SW480 (cell line): ENCODE measurements around the gene COMMD6.

Experiments
- DNase-seq: peaks from one replicate; pipeline ENCODE4 v3.0.0-alpha.2; 2016; ENCODE audit warnings: low spot score

Gene COMMD6

DNA sequence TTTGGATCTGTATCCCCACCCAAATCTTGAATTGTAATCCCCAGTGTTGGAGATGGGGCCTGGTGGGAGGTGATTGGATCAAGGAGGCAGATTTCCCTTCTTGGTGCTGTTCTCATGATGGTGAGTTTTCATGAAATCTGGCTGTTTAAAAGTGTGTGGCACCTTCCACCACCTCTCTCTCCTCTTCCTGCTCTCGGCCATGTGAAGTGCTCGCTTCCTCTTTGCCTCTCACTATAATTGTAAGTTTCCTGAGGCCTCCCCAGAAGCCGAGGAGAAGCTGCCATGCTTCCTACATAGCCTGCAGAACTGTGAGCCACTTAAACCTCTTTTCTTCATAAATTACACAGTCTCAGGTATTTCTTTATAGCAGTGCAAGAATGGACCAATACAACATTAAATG lies 15.7 kb downstream of the COMMD6 start:
- no peak for DNase-seq

DNA sequence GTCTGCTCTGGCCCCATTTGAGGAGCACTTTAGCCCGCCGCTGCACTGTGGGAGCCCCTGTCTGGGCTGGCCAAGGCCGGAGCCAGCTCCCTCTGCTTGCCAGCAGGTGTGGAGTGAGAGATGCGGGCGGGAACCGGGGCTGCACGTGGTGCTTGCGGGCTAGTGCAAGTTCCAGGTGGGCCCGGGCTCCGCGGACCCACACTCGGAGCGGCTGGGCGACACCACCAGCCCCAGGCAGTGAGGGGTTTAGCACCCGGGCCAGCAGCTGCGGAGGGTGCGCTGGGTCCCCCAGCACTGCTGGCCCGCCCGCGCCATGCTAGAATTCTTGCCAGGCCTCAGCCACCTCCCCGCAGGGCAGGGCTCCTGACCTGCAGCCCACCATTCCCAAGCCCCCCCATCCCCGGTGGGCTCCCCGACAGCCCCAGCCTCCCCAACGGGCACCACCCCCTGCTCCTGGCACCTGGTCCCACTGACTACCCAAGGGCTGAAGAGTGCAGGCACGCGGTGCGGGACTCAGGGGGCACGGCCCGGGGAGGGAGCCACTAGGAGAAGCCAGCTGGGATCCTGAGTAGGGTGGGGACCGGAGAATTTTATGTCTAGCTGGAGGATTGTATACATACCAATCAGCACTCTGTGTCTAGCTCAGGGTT lies 19.1 kb downstream of the COMMD6 start:
- DNase-seq: no peak

DNA sequence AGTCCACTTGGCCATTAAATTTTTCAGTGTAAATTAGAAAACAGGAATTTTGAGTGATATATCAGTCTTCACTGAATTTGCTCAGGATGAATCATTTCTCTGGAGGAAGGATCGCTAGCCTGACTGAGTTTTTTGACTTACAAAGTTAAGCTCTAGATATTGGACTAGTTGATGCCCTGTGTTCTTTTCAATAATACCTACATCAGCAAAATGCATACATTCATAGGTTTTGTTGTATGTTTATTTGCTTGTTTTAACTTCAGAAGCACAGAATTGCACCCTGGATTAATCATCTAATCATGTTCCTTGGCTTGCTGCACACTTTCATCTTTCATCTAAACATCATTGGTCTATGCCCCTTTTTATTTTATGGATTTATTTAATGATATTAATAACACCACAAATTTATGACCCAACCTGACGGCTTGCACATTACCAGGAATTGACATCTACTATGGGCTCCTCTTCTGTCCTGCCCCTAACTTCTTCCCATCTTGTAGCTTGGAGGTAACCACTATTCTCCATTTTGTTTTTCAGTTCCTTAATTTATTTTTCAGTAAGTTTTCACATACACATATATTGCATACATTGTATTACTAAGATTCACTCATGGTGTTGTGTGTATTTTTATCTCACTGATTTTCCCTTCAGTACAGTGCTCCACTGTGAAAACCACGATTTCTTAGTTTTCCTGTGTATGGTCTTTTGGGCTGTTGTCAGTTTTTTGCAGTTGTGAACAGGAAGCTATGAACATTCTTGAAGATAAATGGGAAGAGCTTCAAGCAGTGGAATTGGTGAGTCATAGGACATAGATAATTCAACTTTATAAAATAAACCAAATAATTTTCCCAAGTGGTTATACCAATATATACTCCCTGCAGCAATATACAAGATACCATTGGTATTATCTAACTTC lies 23.3 kb downstream of the COMMD6 start:
- DNase-seq: no peak

DNA sequence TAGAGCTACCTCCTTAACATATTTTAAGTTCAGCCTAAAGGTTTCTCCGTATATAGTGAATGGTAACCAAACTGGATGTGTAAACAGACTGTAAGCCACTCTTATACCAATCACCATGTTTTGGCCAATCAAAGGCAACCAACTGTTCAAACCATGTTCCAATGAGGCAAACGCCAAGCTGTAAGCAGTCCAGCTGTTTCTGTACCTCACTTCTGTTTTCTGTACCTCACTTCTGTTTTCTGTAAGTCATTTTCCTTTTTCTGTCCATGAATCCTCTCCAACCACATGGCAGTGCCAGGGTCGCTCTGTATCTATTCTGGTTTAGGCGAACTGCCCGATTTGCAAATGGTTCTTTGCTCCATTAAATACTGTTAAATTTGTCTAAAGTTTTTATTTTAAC lies 24.4 kb downstream of the COMMD6 start:
- no peak for DNase-seq

DNA sequence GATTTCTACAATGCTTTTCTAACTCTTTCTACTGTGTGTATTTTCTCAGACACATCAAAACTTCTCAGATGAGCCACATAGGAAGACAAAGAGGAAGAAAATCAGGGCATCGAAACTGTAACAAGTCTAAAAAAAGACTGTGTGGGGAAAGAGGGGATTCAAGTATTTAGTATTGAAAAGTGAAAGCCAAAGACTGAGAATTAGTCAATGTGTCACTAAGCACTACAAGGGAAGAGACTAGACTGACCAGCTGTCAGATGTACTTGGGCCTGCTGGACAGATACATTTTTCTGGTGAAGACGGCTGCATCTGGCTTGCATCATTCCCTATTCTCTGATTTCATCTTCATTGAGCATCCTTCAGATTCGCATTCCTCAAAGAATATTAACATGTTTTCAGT lies 25.4 kb downstream of the COMMD6 start:
- no peak for DNase-seq

DNA sequence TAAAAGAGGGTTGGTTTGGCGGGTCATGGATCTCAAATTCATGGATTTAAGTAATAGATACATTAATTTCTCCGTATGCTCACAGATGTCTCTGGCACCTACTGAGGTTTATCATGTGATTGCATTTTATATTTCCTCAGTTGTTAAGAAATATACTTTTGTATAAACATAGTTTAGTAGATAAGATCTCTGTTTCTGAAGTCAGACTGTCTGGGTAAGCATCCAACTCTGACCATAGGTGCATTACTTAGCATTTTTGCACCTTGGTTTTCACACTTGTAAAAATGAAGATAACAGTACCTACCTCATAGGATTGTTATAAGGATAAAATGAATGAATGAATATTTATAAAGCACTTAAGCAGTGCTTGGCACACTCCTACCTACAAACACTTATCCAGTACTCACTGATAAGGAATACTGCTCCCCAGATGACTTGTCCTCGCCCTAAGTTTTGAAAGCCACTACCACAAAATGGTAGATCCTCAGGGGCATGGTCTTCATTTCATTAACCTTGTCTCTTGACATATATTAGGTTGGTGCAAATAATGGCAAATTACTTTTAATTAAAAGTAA lies 26.5 kb downstream of the COMMD6 start:
- DNase-seq: no peak

DNA sequence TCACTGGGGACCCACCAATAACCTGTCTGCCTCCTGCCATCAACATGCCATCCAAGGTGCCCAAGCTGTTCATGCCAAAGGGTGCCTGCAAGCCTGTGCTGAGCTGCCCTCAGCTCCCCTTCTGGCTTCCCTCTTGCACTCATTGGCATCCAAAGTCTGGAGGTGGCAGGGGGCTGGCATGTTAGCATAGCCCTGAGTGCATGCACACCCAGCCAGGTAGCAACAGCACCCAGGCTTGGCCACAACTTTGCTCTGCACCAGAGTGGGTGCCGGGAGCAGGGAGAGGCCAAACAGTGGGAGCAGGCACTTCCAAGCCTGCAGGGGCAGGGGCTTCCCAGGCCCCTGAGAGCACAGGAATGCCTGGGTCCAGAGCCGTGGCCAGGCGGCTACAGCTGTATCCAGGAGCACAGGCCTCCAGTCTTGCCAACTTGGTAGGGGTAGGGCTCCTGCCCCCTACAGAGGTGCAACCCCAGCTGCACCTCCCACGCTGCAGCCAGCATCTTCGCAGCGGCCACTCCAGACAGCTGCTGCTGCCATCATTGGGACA lies 29.6 kb downstream of the COMMD6 start:
- no peak for DNase-seq

DNA sequence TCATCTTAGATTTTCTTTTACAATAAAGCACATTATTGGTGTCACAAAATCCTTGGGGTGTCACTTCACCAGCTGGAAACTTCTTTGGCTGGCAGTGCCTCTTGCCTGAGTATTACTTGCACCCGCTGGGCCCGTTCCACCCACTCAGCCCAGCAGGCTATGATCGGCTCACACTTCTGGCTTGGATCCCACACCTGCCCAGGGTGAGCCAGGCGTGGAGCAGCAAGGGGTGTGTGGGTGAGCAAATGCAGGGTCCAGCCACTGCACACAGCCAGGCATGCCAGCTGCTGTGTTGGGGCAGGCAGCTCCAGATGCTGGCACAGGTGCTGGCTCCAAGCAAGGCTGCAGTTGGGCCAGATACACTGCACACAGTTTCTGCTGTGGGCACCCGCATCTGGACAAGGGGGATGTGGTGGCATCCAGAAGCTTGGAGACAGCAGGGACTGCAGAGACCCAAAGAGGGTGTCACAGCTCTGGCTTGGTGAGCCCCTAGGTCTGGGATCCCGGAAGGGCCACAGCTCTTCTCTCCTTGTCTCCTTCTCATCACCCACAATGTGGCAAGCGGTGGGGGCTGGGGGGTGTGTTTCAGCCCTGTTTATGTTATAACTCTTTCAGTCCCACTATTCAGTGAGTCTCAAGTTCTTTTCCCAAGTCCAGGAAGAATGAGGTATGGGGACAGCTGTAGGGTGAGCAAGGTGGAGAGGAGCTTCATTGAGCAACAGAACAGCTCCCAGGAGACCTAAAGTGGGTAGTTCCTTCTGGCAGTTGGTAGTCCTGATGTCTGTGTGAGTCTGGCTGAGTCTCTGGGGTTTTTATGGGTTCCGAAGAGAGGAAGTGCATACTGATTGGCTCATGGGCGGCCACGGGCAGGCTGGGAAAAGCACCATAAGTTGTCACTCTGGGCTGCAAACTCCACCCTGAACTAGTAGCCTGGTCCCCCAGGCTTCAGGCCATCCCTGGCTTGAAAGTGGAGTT lies 30.3 kb downstream of the COMMD6 start:
- DNase-seq: no peak

DNA sequence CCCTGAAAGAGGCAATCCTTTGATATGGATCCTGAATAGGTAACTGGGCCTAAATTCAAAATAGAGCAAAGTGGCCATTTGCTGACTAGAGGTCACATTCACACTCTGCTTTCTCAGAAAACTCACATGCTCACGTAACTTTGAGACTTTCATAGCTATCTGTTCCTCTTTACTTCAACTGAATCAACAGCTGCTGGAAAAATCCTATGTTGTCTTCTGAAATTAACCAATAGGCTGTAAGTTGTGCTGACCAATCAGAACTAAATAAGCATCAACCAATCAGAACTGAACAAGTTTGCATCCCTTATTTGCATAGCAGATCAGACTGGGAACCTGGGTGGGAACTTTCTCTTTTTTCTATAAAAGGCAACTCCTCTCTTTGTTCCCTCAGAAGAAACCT lies 31.6 kb downstream of the COMMD6 start:
- no peak for DNase-seq

DNA sequence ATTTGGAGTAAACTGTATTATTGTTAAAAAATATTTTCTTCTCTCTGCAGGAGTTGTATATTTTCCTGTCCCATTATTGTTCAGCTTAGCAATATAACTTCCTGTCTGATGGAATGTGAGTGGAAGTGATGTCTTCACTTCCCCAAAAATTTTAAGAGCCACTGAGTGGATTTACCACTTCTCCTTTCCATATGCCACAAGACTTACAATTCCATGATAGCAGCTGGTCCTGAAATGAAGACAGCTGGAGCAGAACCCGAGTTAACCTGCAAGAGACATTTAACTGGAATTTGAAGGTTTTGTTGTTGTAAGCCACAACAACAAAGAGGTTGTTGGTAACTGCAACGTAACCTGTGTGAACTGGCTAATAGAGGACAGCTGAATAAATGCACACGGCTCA lies 32.3 kb downstream of the COMMD6 start:
- DNase-seq: no peak

DNA sequence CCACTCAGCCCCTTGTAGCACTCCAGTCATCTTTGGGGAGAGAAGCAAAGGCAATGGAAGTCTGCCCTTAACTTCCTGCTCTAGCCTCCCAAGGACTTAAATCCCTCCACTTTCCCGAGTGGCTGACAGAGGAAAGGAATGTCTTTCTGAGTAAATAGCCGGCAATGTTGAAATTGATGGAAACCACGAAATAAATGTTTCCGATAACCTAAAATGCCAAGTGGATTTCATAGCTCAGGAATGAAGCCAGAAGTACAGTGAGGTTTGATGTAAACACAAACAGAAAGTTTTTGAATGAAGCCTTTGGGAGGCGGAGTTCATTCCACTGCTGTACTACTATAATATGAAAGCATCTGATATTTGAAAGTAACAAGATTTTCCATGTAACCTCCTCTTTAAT lies 41.7 kb downstream of the COMMD6 start:
- no peak for DNase-seq

DNA sequence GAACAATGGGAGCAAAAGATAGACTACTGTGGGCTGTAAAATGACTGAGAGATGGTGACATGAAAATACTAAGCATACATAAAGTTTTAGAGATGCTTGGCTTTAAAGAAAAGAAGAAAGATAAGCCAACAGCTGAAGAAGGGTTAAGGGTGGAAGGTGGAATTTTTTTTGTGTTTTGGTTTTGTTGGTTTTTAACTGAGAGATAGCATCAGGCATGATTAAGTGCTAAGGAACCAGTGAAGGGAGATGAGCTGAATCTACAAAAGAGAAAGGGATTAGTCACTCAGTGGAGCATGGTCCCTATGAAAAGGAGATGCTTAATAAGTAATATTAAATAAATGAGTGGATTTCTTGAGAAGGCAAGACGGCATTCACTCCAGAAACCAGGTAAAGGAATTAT lies 43.1 kb downstream of the COMMD6 start:
- DNase-seq: no peak

DNA sequence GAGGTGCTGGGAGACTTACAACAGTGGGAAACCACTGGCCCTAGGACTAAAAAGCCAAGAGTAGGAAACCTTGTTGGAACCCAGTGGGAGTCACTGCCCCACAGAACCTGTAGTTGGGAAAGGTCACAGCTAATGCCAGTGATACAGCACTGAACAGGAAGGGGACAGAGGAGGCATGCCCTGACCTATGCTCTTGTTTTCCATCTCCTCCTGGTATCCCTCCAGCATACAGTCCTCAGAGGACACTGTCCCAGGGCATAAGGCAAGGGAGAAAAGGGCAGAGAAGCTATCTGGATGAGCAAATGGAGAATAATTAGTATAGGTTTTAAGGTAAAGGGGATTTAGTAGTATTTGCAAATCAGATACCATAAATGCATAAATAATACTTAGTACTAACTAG lies 44.5 kb downstream of the COMMD6 start:
- no peak for DNase-seq

DNA sequence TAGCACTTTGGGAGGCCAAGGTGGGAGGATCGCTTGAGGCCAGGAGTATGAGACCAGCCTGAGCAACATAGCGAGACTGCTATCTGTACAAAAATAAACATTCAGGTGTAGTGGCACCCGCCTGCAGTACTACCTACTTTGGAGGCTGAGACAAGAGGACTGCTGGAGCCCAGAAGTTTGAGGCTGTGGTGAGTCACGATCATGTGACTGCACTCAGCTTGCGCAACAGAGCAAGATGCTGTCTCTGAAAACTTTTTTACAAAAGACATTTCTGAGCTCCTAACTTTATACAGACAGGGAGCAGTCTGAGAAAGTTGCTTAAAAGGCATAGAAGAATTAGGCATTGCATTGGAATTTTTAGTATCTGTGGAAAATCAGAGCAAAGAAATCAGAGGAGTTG lies 45.3 kb downstream of the COMMD6 start:
- DNase-seq: no peak

DNA sequence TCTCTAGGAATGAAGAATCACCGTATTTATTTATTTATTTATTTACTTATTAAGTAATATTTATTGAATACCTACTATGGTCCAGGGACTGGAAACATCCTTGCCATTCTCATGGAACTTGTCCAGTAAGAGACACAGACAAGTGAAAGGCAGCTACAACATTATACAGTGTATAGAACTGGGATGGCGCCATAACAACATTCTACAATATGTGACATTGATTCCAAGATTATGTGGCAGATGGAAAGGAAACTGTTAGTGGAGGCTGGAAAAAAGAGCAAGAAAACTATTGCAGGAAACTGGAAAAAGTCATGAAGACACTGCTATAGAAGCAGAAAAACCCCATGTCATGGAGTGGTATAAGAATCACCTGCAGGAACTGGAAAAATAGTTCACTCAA lies 46.3 kb downstream of the COMMD6 start:
- DNase-seq: no peak

DNA sequence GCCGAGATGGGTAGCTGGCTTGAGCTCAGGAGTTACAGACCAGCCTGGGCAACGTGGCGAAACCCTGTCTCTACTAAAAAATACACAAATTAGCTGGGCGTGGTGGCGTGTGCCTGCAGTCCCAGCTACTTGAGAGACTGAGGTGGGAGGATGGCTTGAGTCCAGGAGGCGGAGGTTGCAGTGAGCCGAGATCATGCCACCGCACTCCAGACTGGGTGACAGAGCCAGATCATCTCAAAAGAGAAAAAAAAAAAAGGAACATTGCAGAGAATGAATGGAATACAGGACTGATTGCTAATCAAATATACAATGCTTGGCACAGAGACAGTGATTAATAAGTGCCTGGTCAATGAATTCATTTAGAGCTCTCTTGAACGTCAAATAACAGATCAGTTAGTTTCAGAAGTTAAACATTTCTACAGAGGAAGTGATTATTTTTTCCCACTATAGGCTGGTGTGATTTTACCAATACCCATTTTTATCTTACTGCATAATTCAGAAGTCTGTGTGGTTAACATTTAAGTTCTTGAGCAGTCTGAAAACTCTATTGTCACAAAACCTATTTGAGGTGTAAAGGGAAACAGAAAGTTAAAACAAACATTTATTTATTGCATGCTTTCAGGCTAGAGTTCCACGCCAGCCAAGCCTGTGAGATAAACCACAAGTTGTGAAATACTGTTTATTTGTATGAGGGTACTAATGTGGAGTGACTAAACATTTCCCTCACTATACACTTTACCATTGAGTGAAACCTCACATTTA lies 48.0 kb downstream of the COMMD6 start:
- DNase-seq: peak; percentile 61

DNA sequence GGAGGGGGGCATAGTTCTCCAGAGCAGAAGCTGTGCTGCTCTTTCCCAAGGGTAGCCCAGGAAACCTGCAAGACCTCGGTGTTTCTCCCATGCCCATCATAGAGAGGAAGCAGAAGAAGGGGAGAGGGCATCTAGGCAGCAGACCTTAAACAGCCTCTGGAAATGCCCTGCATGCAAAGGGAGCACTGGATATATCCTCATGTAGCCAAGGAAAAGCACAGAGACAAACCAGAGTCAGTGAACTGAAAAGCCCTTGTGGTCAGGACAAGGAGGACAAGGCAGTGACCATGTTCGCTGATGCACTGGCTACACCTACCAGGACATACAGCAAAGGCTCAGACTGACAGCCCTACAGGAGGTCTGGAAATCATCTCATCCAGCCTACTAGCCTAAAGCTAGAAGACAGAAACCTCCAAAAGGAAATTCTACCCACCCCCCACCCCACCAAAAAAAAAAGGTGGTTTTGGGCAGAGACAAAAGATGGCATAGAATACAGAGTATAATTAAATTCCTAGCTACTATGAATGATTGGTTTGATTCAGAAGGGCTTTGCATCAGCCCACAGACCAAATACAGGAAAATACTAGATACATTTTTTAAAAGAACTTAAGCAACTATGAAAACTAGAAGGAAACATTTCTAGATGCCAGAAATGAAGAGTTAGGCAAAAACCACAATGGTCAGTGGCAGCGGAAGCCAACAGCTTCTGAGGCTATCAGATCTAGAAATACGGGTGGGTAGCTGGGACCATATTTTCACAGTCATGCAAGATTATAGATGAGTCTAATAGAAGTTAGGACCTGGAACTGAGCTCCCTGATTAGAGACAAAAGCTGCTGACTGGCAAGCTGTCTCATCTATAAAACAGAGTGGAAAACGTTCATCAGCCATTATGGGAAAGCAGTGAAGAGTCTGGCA lies 51.2 kb downstream of the COMMD6 start:
- DNase-seq: peak; percentile 62

DNA sequence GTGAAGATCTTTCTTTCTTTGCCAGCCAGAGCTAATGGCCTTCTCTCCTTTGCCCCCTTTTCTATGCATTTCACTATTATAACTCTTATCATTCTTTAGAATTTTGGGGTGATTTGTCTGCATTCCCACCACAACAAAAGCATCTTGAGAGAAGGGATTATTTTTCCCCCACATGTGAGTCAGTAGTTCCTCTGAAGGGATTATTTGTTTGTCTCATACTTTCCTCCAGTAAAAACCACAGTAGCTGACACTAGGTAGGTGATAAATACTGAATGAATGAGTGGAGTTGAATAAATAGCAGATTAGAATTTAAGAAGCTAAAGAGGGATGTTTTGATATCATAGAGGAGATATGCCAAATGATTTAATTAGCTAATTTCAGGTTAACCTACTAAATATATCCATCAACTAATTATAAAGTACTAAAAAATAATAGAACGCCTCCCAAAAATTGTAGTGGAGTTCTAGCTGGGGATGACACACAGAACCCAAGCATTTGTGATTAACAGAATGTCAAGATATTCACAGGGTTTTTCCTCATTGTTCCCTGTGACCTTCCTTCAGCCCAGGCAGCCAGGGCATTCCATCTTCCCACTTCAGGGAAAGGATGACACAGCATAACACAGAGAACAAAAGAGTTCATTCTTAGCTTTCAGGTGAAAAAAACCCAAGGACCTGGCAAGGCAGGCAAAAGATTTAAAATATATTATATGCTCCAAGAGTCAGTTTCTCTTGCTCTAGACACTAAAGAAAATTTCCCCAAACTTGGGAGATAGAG lies 52.2 kb downstream of the COMMD6 start:
- peak; percentile 70 for DNase-seq

DNA sequence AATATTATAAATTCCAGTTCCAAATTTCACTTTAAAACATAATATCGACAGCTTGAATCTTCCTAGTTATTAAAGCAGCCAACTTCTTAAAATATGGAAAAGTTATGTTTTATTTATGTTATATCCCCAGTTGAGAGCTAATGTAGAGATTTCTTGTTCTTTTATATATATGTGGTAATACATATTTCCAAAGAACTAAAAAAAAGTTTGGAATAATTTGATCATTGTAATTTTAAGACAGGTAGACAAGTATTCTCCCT lies 54.9 kb downstream of the COMMD6 start:
- no peak for DNase-seq
